ENCODE results near the gene PROSER2. TPM values are rescaled to one million over a fixed set of nuclear protein-coding genes. Genes with fewer than 3 reads are reported as not detected.

Gene PROSER2
- total and polyA plus RNA-seq, 2 donors from 2014 or later = 8.1 to 48.2 TPM

DNA sequence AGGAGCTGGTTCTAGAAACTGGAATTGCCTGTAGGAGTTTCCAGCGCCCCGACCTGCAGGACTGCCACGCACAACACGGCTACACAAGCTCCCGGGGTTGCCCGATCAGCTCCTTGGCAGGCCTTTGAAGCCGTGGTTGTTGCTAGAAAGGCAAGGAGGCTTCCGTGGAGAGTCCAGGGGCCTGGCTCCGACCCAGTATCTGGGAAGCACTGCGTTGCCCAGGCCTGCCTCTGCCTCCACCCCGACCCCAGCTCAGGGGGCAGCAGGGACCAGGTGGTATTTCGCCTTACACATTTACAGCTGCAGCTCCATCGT is 54.4 kb downstream of the PROSER2 start:
- intact Hi-C loops (cut with DNase I) = no loop called here
- H3K9me3 ChIP-seq (ENCODE audit: control insufficient read depth in 2 of 3, insufficient read depth in 1 of 3, low read length in 3 of 3) = no peaks in the 10 kb centered on the region
- H3K9ac ChIP-seq (ENCODE audit: low read length in 3 of 3) = no peak overlapping the region
- DNase-seq (no peak), FAIRE-seq (no peak)
- no peaks in the 10 kb centered on the region for H3K36me3 ChIP-seq (ENCODE audit: control insufficient read depth in 2 of 3, insufficient read depth in 3 of 3, low read length in 3 of 3)
- H3K27ac ChIP-seq (ENCODE audit: low read depth in 2 of 2, low read length in 2 of 2) = peak overlapping the region in 1 of 2 donors; percentile 24
- TF ChIP-seq, protein P1, sequence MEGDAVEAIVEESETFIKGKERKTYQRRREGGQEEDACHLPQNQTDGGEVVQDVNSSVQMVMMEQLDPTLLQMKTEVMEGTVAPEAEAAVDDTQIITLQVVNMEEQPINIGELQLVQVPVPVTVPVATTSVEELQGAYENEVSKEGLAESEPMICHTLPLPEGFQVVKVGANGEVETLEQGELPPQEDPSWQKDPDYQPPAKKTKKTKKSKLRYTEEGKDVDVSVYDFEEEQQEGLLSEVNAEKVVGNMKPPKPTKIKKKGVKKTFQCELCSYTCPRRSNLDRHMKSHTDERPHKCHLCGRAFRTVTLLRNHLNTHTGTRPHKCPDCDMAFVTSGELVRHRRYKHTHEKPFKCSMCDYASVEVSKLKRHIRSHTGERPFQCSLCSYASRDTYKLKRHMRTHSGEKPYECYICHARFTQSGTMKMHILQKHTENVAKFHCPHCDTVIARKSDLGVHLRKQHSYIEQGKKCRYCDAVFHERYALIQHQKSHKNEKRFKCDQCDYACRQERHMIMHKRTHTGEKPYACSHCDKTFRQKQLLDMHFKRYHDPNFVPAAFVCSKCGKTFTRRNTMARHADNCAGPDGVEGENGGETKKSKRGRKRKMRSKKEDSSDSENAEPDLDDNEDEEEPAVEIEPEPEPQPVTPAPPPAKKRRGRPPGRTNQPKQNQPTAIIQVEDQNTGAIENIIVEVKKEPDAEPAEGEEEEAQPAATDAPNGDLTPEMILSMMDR (IDR thresholded peaks at IDR 0.05; ENCODE audit: borderline replicate concordance, extremely low read depth, insufficient read depth) = no peak
- H3K4me1 ChIP-seq (ENCODE audit: control insufficient read depth in 2 of 3, insufficient read depth in 2 of 3, low read depth in 1 of 3, low read length in 3 of 3) = peaks cover 3 to 30% (median 26%) of the 10 kb centered on the region in 3 donors
- no peaks in the 10 kb centered on the region for H3K27me3 ChIP-seq (ENCODE audit: control insufficient read depth, insufficient read depth, low read length)
- H3K4me3 ChIP-seq (ENCODE audit: low read length in 3 of 3) = no peak overlapping the region

DNA sequence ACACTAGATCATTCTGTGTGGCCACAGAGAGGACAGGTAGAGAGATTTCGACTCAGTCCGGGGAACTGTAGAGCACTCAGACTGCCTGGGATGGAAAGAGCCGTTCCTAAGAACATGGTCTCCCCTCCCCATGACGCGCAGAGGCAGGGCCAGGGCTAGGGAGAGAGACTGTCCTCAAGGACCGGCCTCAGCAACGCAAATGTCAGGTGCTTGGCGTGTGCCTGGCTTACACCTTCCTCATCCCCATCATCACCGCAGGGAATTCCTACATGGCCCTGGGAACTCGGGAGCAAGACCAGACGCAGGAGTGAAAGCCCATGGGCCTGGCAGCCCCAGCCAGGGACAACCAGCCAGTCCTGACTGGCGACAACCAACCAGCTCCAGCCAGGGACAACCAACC is 55.6 kb downstream of the PROSER2 start:
- Histone ChIP-seq H3K36me3 (ENCODE audit: control insufficient read depth in 2 of 3, insufficient read depth in 3 of 3, low read length in 3 of 3) (no peaks in the 10 kb centered on the region), H3K9ac (ENCODE audit: low read length in 3 of 3) (no peak overlapping the region), H3K4me1 (ENCODE audit: control insufficient read depth in 2 of 3, insufficient read depth in 2 of 3, low read depth in 1 of 3, low read length in 3 of 3) (peaks cover 3 to 30% (median 26%) of the 10 kb centered on the region in 3 donors), H3K27ac (ENCODE audit: low read depth in 2 of 2, low read length in 2 of 2) (no peak overlapping the region), H3K9me3 (ENCODE audit: control insufficient read depth in 2 of 3, insufficient read depth in 1 of 3, low read length in 3 of 3) (no peaks in the 10 kb centered on the region), H3K4me3 (ENCODE audit: low read length in 3 of 3) (no peak overlapping the region), H3K27me3 (ENCODE audit: control insufficient read depth, insufficient read depth, low read length) (no peaks in the 10 kb centered on the region)
- TF ChIP-seq, protein P1 (IDR thresholded peaks at IDR 0.05; ENCODE audit: borderline replicate concordance, extremely low read depth, insufficient read depth) = no peak
- intact Hi-C loops (cut with DNase I) = no loop called here
- DNase-seq (no peak), FAIRE-seq (no peak)

DNA sequence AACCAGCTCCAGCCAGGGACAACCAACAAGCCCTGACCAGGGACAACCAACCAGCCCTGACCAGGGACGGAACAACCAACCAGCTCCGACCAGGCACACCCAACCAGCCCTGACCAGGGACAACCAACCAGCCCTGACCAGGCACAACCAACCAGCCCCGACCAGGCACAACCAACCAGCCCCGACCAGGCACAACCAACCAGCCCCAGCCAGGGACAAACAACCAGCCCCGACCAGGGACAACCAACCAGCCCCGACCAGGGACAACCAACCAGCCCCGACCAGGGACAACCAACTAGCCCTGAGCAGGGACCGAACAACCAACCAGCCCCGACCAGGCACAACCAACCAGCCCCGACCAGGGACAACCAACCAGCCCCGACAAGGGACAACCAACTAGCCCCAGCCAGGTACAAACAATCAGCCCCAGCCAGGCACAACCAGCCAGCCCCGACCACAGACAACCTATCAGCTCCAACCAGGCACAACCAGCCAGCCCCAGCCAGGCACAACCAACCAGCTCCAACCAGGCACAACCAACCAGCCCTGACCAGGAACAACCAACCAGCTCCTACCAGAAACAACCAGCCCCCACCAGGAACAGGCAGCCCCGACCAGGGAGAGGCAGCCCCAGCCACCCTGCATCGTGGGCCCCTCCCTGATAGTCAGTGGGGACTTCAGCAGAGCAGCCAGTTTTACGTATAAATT is 56.4 kb downstream of the PROSER2 start:
- no peaks in the 10 kb centered on the region for H3K9me3 ChIP-seq (ENCODE audit: control insufficient read depth in 2 of 3, insufficient read depth in 1 of 3, low read length in 3 of 3)
- TF ChIP-seq, protein P1 (IDR thresholded peaks at IDR 0.05; ENCODE audit: borderline replicate concordance, extremely low read depth, insufficient read depth) = no peak
- FAIRE-seq (no peak), DNase-seq (peak in 1 of 5 donors; percentile 70)
- intact Hi-C loops (cut with DNase I) = no loop called here
- H3K4me1 ChIP-seq (ENCODE audit: control insufficient read depth in 2 of 3, insufficient read depth in 2 of 3, low read depth in 1 of 3, low read length in 3 of 3) = peaks cover 3 to 30% (median 23%) of the 10 kb centered on the region in 3 donors
- H3K27me3 ChIP-seq (ENCODE audit: control insufficient read depth, insufficient read depth, low read length) = no peaks in the 10 kb centered on the region
- H3K9ac ChIP-seq (ENCODE audit: low read length in 3 of 3) = no peak overlapping the region
- no peak overlapping the region for H3K27ac ChIP-seq (ENCODE audit: low read depth in 2 of 2, low read length in 2 of 2)
- H3K4me3 ChIP-seq (ENCODE audit: low read length in 3 of 3) = no peak overlapping the region
- no peaks in the 10 kb centered on the region for H3K36me3 ChIP-seq (ENCODE audit: control insufficient read depth in 2 of 3, insufficient read depth in 3 of 3, low read length in 3 of 3)

All from kidney (tissue), 14 donors.